ENCODE results near the gene ATF7.
"Not testable (repeated sequence)": the region's sequence is repeated elsewhere in the genome, so short reads cannot be mapped to it uniquely, and the experiment has no call there.

Gene ATF7

DNA sequence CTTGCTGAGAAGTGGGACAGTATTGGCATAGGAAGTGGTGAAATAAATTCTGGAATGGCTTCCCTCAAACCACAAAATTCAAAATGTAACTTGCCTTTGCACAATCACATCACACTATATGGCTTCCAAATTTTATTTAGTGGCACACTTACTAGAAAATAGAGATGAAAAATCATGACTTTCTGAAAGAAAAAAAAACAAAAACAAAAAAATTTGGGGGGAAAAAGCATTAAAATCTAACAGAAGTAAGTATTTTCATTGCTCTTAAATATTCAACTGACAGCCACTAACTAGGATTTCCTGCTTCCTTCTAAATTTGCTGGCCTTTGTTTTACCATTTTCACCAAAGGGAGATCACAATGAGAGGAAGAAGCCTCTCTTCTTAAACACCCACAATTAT, 23.0 kb downstream of the ATF7 start:
- TF ChIP-seq, protein P1, sequence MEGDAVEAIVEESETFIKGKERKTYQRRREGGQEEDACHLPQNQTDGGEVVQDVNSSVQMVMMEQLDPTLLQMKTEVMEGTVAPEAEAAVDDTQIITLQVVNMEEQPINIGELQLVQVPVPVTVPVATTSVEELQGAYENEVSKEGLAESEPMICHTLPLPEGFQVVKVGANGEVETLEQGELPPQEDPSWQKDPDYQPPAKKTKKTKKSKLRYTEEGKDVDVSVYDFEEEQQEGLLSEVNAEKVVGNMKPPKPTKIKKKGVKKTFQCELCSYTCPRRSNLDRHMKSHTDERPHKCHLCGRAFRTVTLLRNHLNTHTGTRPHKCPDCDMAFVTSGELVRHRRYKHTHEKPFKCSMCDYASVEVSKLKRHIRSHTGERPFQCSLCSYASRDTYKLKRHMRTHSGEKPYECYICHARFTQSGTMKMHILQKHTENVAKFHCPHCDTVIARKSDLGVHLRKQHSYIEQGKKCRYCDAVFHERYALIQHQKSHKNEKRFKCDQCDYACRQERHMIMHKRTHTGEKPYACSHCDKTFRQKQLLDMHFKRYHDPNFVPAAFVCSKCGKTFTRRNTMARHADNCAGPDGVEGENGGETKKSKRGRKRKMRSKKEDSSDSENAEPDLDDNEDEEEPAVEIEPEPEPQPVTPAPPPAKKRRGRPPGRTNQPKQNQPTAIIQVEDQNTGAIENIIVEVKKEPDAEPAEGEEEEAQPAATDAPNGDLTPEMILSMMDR (IDR thresholded peaks at IDR 0.05; ENCODE audit: low read depth, low read length): no peak
- no peak overlapping the region for H3K4me3 ChIP-seq (ENCODE audit: low read depth, low read length)

DNA sequence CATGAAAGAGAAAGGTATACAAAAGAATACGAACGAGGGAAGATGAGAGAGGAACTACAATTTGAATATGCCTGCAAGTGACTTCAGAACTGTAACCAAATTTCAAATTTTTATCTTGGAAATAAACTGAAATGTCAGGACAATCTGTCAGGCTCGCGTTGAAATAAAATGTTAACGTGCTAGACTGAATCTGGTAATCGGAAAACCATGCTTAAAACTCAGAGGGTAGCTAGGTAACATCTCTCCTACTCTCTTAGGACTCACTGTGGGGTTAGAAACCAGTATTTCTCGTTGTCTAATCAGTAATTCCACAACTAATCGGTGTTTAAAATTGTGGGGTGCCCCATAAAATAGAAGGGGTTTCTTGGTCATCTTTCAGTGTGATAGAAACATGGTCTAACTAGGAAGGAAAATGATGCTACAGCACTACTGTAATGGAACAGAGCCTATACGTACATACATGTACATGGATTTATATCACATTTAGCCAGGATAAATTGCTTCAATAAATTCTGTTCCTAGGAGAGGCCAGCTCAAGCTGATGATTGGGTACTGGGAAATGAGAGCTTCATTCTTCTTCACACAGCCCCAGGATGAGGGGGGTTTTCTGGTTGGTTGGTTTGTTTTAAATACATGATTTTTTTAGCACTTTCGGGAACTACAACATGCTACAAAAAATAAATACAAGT, 23.9 kb downstream of the ATF7 start:
- H3K4me3 ChIP-seq (ENCODE audit: low read depth, low read length): no peak overlapping the region
- TF ChIP-seq, protein P1 (IDR thresholded peaks at IDR 0.05; ENCODE audit: low read depth, low read length): no peak

DNA sequence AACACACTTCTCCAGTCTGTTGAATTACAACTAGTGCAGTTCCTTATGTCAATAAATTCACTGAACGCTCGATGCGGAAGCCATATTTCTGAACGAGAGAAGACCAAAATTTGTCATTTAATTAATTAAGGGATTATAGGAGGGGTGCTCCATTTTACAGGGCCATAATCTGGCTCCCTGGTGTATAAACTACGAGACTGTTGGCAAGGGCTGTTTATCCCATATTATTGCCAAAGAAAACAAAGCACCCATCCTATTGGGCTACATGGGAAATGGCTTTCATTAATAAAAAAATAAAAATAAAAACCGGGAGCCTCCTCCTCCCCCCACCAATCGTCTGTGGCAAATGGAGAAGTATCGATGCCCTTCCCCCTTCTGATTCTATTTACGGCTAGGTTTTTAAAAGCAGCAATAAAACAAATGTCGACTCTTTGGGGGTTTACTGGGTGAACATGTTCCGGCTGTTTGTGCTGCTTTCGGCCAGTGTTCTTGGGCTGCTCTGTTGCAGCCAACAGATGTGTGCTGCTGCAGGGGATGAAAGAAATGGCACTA, 24.8 kb downstream of the ATF7 start:
- TF ChIP-seq, protein P1 (IDR thresholded peaks at IDR 0.05; ENCODE audit: low read depth, low read length): no peak
- H3K4me3 ChIP-seq (ENCODE audit: low read depth, low read length): no peak overlapping the region

DNA sequence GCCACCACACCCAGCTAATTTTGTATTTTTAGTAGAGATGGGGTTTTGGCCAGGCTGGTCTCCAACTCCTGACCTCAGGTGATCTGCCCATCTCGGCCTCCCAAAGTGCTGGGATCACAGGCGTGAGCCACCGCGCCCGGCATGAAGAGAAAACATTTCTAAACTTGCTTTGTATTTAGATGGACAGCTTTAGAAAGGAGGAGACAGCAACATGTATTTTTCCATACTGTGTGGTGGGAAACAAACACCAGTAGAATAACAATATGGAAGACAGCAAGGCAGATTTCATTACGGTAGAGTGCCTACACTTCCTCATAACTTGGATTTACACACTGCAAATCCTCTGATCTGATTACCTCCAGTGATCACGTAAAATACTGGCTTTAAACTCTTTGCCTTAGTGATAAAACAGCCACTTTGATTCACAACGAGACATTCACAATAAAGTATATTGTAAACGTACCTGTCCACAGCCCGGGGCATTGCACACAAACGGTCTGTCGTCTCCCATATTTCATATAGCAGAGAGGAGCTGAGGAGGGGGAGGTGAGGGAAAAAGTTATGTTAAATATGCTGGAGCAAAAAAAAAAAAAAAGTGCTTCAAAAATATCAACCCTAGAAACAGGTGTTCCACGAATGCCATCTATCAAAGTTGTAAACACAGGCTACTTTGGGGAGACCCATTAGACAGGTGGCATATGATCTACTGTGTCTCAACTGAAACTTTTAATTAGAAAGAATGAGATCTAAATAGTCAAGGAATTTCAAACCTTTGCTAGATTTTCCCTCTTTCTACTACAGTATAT, 25.5 kb downstream of the ATF7 start:
- TF ChIP-seq, protein P1 (IDR thresholded peaks at IDR 0.05; ENCODE audit: low read depth, low read length): no peak
- no peak overlapping the region for H3K4me3 ChIP-seq (ENCODE audit: low read depth, low read length)

DNA sequence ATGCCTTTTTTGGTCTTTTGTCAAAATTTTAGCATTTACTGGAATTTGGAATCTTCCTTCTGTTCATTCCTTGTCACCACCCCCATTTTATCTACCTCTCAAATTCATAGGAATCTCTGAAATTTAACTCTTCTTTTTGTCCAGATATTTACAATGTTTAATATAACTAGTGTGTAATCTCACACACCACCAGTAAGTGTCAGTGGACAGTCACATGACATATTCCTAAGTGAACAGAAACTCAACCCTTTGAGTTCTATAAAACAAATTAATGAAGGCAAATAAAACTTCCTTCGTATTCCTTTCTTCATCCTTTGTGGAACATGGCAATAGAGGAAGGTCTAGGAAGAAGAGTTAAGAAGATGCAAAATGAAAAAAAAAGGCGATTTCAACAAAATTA, 26.6 kb downstream of the ATF7 start:
- H3K4me3 ChIP-seq (ENCODE audit: low read depth, low read length): no peak overlapping the region
- TF ChIP-seq, protein P1 (IDR thresholded peaks at IDR 0.05; ENCODE audit: low read depth, low read length): no peak

DNA sequence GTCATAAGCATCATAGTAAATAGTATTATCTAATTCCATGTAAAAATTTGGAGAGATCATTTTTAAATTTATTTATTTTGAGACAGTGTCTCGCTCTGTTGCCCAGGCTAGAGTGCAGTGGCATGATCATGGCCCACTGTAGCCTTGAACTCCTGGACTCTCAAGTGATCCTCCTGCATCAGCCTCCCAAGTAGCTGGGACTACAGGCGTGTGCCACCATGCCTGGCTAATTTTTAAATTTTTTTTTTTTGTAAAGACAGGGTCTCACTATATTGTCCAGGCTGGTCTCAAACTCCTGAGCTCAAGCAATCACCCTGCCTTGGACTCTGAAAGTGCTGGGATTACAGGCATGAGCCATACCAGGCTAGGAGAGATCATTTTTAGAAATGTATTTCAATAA, 27.2 kb downstream of the ATF7 start:
- not testable (repeated sequence) for H3K4me3 ChIP-seq (ENCODE audit: low read depth, low read length)

DNA sequence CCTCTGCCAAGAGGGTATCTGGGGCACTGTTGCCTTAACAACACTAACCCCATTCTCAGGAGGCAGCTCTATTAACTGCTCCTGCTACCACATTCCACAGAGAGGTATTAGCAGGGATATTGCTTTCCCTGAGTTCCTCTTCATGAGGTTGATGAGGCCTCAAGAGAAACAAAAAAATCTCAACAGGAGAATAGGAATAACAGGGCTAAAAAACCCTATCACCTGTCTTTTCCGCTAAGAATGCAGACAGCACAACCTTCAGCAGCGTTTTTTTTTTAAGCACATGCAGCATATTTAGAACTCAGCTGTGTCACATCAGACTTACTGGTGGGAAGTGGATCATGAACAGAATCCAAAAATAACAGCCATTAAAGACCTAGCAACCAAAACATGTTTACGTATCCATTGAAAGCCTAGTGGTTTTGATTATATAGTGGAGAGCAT, 29.2 kb downstream of the ATF7 start:
- TF ChIP-seq, protein P1 (IDR thresholded peaks at IDR 0.05; ENCODE audit: low read depth, low read length): no peak
- H3K4me3 ChIP-seq (ENCODE audit: low read depth, low read length): no peak overlapping the region

Data from WI38 (cell line).